LNCAP (cell line): ENCODE results near the gene PPP1R3C.

Experiments
- CTCF ChIP-seq: fragments of 450-650 bp; IDR thresholded peaks from 2 replicates; pipeline ENCODE4 v1.5.1; 2017; ENCODE audit warnings: mild to moderate bottlenecking

PPP1R3C gene

GRCh38 chr10:91603931-91604331 is 28.9 kb downstream of the PPP1R3C start:
- TF ChIP-seq CTCF, result no peak

GRCh38 chr10:91602868-91603568 is 29.9 kb downstream of the PPP1R3C start:
- TF ChIP-seq CTCF, result no peak

- TF ChIP-seq CTCF, result no peak
Observed at GRCh38 chr10:91602449-91602848, 30.4 kb downstream of the PPP1R3C start.

- no peak for TF ChIP-seq CTCF
Observed at GRCh38 chr10:91601212-91601611, 31.7 kb downstream of the PPP1R3C start.

- TF ChIP-seq CTCF, result no peak
Observed at GRCh38 chr10:91598211-91598977, 34.5 kb downstream of the PPP1R3C start.

GRCh38 chr10:91597197-91597881 is 35.5 kb downstream of the PPP1R3C start:
- TF ChIP-seq CTCF, result no peak

- TF ChIP-seq CTCF, result no peak
Observed at GRCh38 chr10:91596825-91597196, 36.1 kb downstream of the PPP1R3C start.
